Uterus (tissue), 4 donors: ENCODE results near the gene TSC22D2. TPM values are rescaled to one million over a fixed set of nuclear protein-coding genes. Genes with fewer than 3 reads are reported as not detected.

Experiments
- DNase-seq, 2 donors: peaks; one replicate each; pipeline ENCODE4 v3.0.0-alpha.2; 2019 to 2020
- H3K27ac ChIP-seq, 2 donors: fragments of 200-600 bp; sonication (generic); 1 replicate in 1 of 2; 2 replicates in 1 of 2; pipeline ENCODE4 v1.5.1; 2016 to 2018
- H3K27me3 ChIP-seq, 2 donors: fragments of 200-600 bp; sonication (generic); one replicate each; pipeline ENCODE4 v1.5.1; 2018 to 2019; ENCODE audit warnings: control low read depth in 1 of 2
- H3K36me3 ChIP-seq, 2 donors: fragments of 200-600 bp; sonication (generic); one replicate each; pipeline ENCODE4 v1.5.1; 2019; ENCODE audit warnings: control low read depth in 1 of 2
- H3K4me1 ChIP-seq, 2 donors: fragments of 200-600 bp; sonication (generic); one replicate each; pipeline ENCODE4 v1.5.1; 2018 to 2019; ENCODE audit warnings: control low read depth in 1 of 2
- H3K4me3 ChIP-seq, 2 donors: fragments of 200-600 bp; sonication (generic); 1 replicate in 1 of 2; 2 replicates in 1 of 2; pipeline ENCODE4 v1.5.1; 2018 to 2019; ENCODE audit warnings: mild to moderate bottlenecking in 1 of 2
- H3K9me3 ChIP-seq, 2 donors: fragments of 200-600 bp; sonication (generic); one replicate each; pipeline ENCODE4 v1.5.1; 2019; ENCODE audit warnings: control low read depth in 1 of 2
- POLR2A ChIP-seq, 2 donors: fragments of 450-650 bp; IDR thresholded peaks; one replicate each; pipeline ENCODE4 v1.6.1; 2016; ENCODE audit warnings: antibody characterized with exemption in 2 of 2, mild to moderate bottlenecking in 1 of 2, moderate library complexity in 1 of 2
- intact Hi-C: fragments of 100-400 bp; cut with DNase I; formaldehyde crosslinking; loops from one replicate; pipeline ENCODE4 v1.15.1; 2023; ENCODE audit warnings: low total_unique reads
- total RNA-seq, 4 donors: library from RNA; depleted of rRNA in 3 of 4; stranded (reverse); fragments of >200 nt in 3 of 4; gene quantifications; one replicate each; pipeline versions ENCODE4 v1.1.0 to v1.2.4, GENCODE V29; 2014 to 2023
- TF ChIP-seq, protein P1 (sequence below), 4 experiments: fragments of 200-600 bp in 2 of 4; fragments of 450-650 bp in 2 of 4; sonication (generic) in 2 of 4; IDR thresholded peaks; one replicate each; pipeline ENCODE4 v1.5.1; 2016 to 2019; ENCODE audit warnings: antibody characterized with exemption in 4 of 4, mild to moderate bottlenecking in 2 of 4, moderate library complexity in 1 of 4
- donor health status: DM: yes; HTN: yes; CAD: no.

Gene TSC22D2
- total RNA-seq, 4 donors from 2014 or later: 11.8 to 60.5 (median 23.6) TPM

DNA sequence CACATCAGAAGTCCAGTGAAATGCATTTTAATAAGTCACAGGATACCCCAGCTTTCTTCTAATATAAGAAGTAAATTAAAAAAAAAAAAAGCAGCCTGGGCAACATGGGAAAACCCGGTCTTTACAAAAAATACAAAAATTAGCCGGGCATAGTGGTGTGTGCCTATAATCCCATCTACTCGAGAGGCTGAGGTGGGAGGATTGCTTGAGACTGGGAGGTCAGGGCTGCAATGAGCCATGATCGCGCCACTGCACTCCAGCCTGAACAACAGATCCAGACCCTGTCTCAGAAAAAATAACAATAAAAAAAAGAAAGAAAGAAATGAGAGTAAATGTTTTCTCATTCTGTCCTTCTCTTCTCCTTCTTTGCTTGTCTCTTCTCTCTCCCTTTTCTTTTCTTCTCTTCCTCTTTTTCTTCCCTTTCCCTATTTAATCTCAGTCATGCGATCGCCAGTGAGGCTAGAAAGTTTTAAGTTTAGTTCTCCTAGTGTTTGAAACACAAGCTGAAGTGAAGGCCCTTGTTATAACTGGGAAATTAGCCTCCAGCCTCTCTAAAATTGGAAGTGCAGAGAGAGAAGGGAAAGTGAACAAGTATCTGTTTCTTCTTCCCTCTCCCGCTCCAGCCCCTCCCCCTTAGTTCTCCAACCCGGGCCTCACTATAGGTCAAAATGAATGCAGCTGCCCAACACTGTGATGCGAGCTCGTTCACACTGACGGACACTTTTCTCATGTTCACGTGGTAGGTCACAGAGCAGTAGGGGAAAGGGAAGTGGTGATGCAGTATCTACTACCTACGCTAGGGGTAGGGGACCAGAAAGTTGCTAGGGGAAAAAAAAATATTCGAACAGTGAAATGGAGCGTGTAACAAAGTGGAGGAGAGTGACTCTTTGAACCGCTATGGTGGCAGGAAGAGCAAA is 23.5 kb upstream of the TSC22D2 start:
- no peak overlapping the region for H3K4me3 ChIP-seq
- TF ChIP-seq, protein P1, sequence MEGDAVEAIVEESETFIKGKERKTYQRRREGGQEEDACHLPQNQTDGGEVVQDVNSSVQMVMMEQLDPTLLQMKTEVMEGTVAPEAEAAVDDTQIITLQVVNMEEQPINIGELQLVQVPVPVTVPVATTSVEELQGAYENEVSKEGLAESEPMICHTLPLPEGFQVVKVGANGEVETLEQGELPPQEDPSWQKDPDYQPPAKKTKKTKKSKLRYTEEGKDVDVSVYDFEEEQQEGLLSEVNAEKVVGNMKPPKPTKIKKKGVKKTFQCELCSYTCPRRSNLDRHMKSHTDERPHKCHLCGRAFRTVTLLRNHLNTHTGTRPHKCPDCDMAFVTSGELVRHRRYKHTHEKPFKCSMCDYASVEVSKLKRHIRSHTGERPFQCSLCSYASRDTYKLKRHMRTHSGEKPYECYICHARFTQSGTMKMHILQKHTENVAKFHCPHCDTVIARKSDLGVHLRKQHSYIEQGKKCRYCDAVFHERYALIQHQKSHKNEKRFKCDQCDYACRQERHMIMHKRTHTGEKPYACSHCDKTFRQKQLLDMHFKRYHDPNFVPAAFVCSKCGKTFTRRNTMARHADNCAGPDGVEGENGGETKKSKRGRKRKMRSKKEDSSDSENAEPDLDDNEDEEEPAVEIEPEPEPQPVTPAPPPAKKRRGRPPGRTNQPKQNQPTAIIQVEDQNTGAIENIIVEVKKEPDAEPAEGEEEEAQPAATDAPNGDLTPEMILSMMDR (IDR thresholded peaks at IDR 0.05): no peak
- no peak for TF ChIP-seq POLR2A (IDR thresholded peaks at IDR 0.05)
- intact Hi-C loops: no loop called here

DNA sequence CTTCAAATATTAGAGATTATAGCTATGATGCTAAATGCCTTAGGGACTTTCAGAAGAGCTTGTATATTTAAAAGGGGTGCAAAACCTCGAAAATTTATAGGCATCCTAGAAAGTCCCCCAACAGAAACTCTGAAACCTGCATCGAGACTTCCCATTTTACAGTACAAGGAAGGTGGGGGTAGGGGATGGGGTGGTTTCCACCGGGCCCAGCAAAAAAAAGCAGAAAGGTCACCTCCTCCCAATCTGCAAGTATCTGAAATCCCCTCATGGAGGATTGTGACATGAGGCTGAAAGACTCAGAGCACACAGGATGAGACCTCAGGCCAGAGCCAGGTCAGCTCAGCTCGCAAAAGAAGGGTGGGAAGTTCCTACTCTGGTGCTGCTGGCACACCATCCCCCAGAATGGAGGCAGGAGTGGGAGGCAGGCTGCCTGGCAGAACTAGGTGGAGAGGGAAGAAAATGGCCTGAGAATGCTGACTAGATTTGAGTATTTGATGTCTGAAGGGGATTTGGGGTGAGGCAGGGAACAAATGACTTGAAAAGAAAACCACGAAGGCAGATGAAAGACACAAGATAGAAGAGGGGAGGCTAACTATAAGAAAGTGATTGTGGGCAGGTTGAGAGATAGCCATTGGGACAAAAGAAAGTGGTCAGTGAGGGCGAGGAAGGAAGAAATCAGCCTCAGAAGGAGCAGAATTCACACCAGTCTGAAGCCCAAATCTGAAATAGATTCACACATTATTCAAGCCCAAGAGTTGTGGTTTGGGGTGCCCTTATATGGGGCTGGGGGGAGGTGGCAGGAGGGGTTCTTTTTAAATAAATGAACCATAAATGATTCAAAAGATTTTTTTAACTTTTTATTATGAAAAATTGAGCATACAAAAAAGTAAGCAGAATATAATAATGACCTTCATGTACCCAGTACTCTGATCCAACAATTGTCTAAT is 22.5 kb upstream of the TSC22D2 start:
- intact Hi-C loops: no loop called here
- no peaks in the 10 kb centered on the region for H3K27me3 ChIP-seq
- no peak for DNase-seq
- TF ChIP-seq POLR2A (IDR thresholded peaks at IDR 0.05): no peak
- TF ChIP-seq, protein P1 (IDR thresholded peaks at IDR 0.05): no peak
- no peaks in the 10 kb centered on the region for H3K36me3 ChIP-seq
- H3K4me3 ChIP-seq: no peak overlapping the region
- no peaks in the 10 kb centered on the region for H3K4me1 ChIP-seq
- H3K9me3 ChIP-seq: no peaks in the 10 kb centered on the region
- H3K27ac ChIP-seq: no peak overlapping the region

More for the DNA sequence above, 23.5 kb upstream of the TSC22D2 start:
- H3K27ac ChIP-seq: no peak overlapping the region
- no peaks in the 10 kb centered on the region for H3K27me3 ChIP-seq
- no peaks in the 10 kb centered on the region for H3K4me1 ChIP-seq
- no peak for DNase-seq
- H3K9me3 ChIP-seq: no peaks in the 10 kb centered on the region
- no peaks in the 10 kb centered on the region for H3K36me3 ChIP-seq

DNA sequence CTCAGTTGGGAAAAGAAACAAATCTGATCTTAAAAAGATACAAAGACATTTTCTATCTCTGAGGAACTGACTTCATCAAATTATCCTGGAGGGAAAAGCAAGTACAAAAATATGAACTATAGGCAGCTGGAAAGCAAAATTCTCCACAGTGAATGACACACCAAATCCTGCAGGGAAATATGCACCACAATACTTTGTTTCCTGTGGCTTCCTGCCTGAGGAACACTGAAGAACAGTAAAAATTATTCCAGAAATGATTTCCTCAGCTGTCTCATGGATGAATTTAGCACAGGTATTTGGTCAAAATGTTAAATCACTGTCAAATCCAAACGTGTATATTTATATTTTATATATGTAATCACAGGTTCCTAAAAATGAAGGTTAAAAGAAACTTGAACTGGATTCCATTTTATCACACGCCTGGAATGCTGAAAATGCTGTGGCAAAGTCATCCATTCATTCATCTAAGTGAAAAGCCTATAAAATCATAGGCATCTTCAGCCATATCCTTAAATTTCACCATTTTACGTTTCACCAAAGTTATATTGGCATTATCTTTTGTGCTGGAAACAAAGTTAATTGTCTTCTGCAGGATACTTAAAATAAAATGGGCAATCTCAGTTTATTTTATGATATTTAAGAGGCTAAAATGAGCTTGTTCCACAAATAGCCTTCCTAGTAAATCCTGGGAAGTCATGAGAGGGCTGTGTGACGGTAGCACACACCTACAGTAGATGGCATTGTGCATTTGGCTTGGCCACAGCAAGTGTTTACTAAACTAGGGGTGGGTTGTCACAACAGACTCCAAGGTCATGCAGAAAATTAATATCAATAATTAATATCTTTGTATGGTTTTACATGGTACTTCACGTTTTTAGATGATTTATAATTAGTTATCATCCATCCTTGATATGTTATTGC is 19.3 kb upstream of the TSC22D2 start:
- Histone ChIP-seq H3K27me3 (no peaks in the 10 kb centered on the region), H3K4me3 (no peak overlapping the region), H3K9me3 (no peaks in the 10 kb centered on the region), H3K27ac (no peak overlapping the region), H3K4me1 (no peaks in the 10 kb centered on the region), H3K36me3 (no peaks in the 10 kb centered on the region)
- TF ChIP-seq, protein P1 (IDR thresholded peaks at IDR 0.05): no peak
- no peak for TF ChIP-seq POLR2A (IDR thresholded peaks at IDR 0.05)
- DNase-seq: no peak
- intact Hi-C loops: no loop called here

DNA sequence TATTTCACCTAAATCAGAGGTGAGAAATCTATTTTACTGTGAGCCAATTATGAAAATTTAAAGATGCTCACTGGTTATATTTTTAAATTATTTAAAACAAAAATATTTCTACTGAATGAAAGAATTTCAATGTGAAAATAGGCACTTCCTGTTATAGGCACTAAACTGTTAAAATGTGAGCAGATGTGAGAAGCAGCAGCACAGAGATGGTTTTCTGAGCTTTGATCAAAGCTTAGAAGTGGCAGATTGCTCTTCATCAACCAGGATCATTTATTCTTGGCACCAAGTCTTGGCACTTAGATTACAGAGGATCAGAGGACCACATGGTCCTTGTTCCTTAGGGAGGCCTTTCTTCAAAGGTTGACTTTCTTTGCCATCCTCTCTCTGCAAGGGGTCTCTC is 18.0 kb upstream of the TSC22D2 start:
- no peak for DNase-seq
- no peak overlapping the region for H3K27ac ChIP-seq
- no peaks in the 10 kb centered on the region for H3K9me3 ChIP-seq
- no peaks in the 10 kb centered on the region for H3K27me3 ChIP-seq
- intact Hi-C loops: no loop called here
- H3K4me1 ChIP-seq: no peaks in the 10 kb centered on the region
- TF ChIP-seq, protein P1 (IDR thresholded peaks at IDR 0.05): no peak
- TF ChIP-seq POLR2A (IDR thresholded peaks at IDR 0.05): no peak
- H3K4me3 ChIP-seq: no peak overlapping the region
- H3K36me3 ChIP-seq: no peaks in the 10 kb centered on the region
